GM12891 (cell line): ENCODE measurements around the gene NOS3.

Experiments
- DNase-seq: peaks from one replicate; pipeline ENCODE4 v3.0.0; 2011; ENCODE audit warnings: low spot score; ENCODE audit not compliant: insufficient read length
- FAIRE-seq: peaks from 2 replicates; lab custom pipeline; 2011; peaks lifted over from hg19 to GRCh38; lab: Jason Lieb, UNC
- PAX5 ChIP-seq: IDR thresholded peaks from 2 replicates; pipeline ENCODE4 v1.6.1; 2011; ENCODE audit warnings: low read length, moderate library complexity, mild to moderate bottlenecking; ENCODE audit not compliant: insufficient read depth, severe bottlenecking
- POLR2A ChIP-seq: IDR thresholded peaks from 2 replicates; pipeline ENCODE4 v1.6.1; 2011; ENCODE audit warnings: low read depth, low read length, control low read depth
- POLR2AphosphoS5 ChIP-seq: IDR thresholded peaks from 2 replicates; pipeline ENCODE4 v1.6.1; 2011; ENCODE audit warnings: low read depth, low read length, control low read depth
- POU2F2 ChIP-seq: IDR thresholded peaks from 2 replicates; pipeline ENCODE4 v1.6.1; 2011; ENCODE audit warnings: low read depth, mild to moderate bottlenecking, control low read depth, low read length, moderate library complexity
- SPI1 ChIP-seq: IDR thresholded peaks from 2 replicates; pipeline ENCODE4 v1.6.1; 2011; ENCODE audit warnings: low read depth, low read length, control low read depth
- TAF1 ChIP-seq: IDR thresholded peaks from 2 replicates; pipeline ENCODE4 v1.6.1; 2011; ENCODE audit warnings: low read depth, low read length, control low read depth

NOS3 gene

GRCh38 chr7:150946421-150947240 is 44.2 kb upstream of the NOS3 start:
- DNase-seq (peak; percentile 12), FAIRE-seq (no peak)
- TF ChIP-seq POLR2AphosphoS5 (no peak), POU2F2 (no peak), TAF1 (no peak), PAX5 (no peak), POLR2A (no peak), SPI1 (no peak)

GRCh38 chr7:150947241-150947745 is 43.5 kb upstream of the NOS3 start:
- FAIRE-seq (no peak), DNase-seq (peak; percentile 18)
- TF ChIP-seq POU2F2 (no peak), SPI1 (no peak), POLR2AphosphoS5 (no peak), PAX5 (no peak), POLR2A (no peak), TAF1 (no peak)

- DNase-seq (peak; percentile 17), FAIRE-seq (no peak)
- no peak for TF ChIP-seq PAX5
- TF ChIP-seq POLR2A = no peak
- no peak for TF ChIP-seq SPI1
- TF ChIP-seq TAF1 = no peak
- no peak for TF ChIP-seq POU2F2
- TF ChIP-seq POLR2AphosphoS5 = no peak
These were observed 42.8 kb upstream of the NOS3 start for GRCh38 chr7:150947761-150948651.

- TF ChIP-seq PAX5 = no peak
- TF ChIP-seq POLR2AphosphoS5 = no peak
- TF ChIP-seq POU2F2 = no peak
- TF ChIP-seq POLR2A = no peak
- no peak for TF ChIP-seq SPI1
- TF ChIP-seq TAF1 = no peak
- DNase-seq = peak; percentile 20
- no peak for FAIRE-seq
These were observed 42.0 kb upstream of the NOS3 start for GRCh38 chr7:150948791-150949251.

- DNase-seq (peak; percentile 11), FAIRE-seq (no peak)
- TF ChIP-seq TAF1 (no peak), POU2F2 (no peak), SPI1 (no peak), PAX5 (no peak), POLR2AphosphoS5 (no peak), POLR2A (no peak)
These were observed 41.3 kb upstream of the NOS3 start for GRCh38 chr7:150949564-150949963.

- TF ChIP-seq POLR2A (no peak), TAF1 (no peak), PAX5 (no peak), SPI1 (no peak)
- DNase-seq (no peak), FAIRE-seq (no peak)
These were observed 40.8 kb upstream of the NOS3 start for GRCh38 chr7:150949971-150950491.

- TF ChIP-seq POLR2AphosphoS5 (no peak), SPI1 (no peak), TAF1 (no peak), POLR2A (no peak), POU2F2 (no peak), PAX5 (no peak)
- no peak for FAIRE-seq
- no peak for DNase-seq
These were observed 40.2 kb upstream of the NOS3 start for GRCh38 chr7:150950496-150951180.

- TF ChIP-seq SPI1 (no peak), PAX5 (no peak), TAF1 (no peak), POLR2AphosphoS5 (no peak), POLR2A (no peak), POU2F2 (no peak)
- FAIRE-seq = no peak
These were observed 39.7 kb upstream of the NOS3 start for GRCh38 chr7:150951181-150951520.

More at GRCh38 chr7:150951181-150951520, 39.7 kb upstream of the NOS3 start:
- no peak for DNase-seq
